ENCODE results near the gene GPR176. TPM values are rescaled to one million over a fixed set of nuclear protein-coding genes. Genes with fewer than 3 reads are reported as not detected.
A peak's percentile ranks its signal among the peaks of the same experiment; 100 is the strongest.
"Not testable (repeated sequence)": the region's sequence is repeated elsewhere in the genome, so short reads cannot be mapped to it uniquely, and the experiment has no call there.

Gene GPR176
- total RNA-seq, 1 donor from 2014 or later, result 12.6 TPM

GRCh38 chr15:39935241-39935640 is 15.2 kb upstream of the GPR176 start:
- DNase-seq, result no peak

GRCh38 chr15:39934397-39935071 is 14.5 kb upstream of the GPR176 start:
- DNase-seq, result peak; percentile 44

- peak; percentile 36 for DNase-seq
Measured at GRCh38 chr15:39931615-39932014, 11.5 kb upstream of the GPR176 start.

- no peak for DNase-seq
Measured at GRCh38 chr15:39926526-39926925, 6.5 kb upstream of the GPR176 start.

GRCh38 chr15:39925112-39925842 is 5.2 kb upstream of the GPR176 start:
- DNase-seq, result peak; percentile 41

GRCh38 chr15:39924437-39924836 is 4.4 kb upstream of the GPR176 start:
- DNase-seq, result no peak

- DNase-seq, result no peak
Measured at GRCh38 chr15:39922462-39923092, 2.5 kb upstream of the GPR176 start.

GRCh38 chr15:39921274-39921638 is 1.2 kb upstream of the GPR176 start:
- no peak for DNase-seq

GRCh38 chr15:39920510-39921273 is 626 bp upstream of the GPR176 start:
- peak; percentile 90 for DNase-seq

- DNase-seq, result no peak
Measured at GRCh38 chr15:39919411-39919747, 687 bp downstream of the GPR176 start.

- DNase-seq, result peak; percentile 74
Measured at GRCh38 chr15:39918688-39919385, 1.2 kb downstream of the GPR176 start.

GRCh38 chr15:39914977-39915376 is 5.1 kb downstream of the GPR176 start:
- DNase-seq, result no peak

GRCh38 chr15:39909007-39909406 is 11.1 kb downstream of the GPR176 start:
- DNase-seq, result no peak

- DNase-seq, result peak; percentile 76
Measured at GRCh38 chr15:39908186-39908585, 11.9 kb downstream of the GPR176 start.

- DNase-seq, result no peak
Measured at GRCh38 chr15:39907216-39907615, 12.8 kb downstream of the GPR176 start.

GRCh38 chr15:39904115-39904514 is 16.0 kb downstream of the GPR176 start:
- no peak for DNase-seq

- DNase-seq, result no peak
Measured at GRCh38 chr15:39898317-39898716, 21.7 kb downstream of the GPR176 start.

- no peak for DNase-seq
Measured at GRCh38 chr15:39896846-39897245, 23.2 kb downstream of the GPR176 start.

- no peak for DNase-seq
Measured at GRCh38 chr15:39896101-39896500, 24.0 kb downstream of the GPR176 start.

GRCh38 chr15:39893051-39893450 is 27.0 kb downstream of the GPR176 start:
- DNase-seq, result not testable (repeated sequence)

GRCh38 chr15:39892418-39892817 is 27.6 kb downstream of the GPR176 start:
- DNase-seq, result no peak

- no peak for DNase-seq
Measured at GRCh38 chr15:39890621-39891020, 29.4 kb downstream of the GPR176 start.

- no peak for DNase-seq
Measured at GRCh38 chr15:39889601-39890000, 30.5 kb downstream of the GPR176 start.

Measured in dermis blood vessel endothelial cell (primary cell).